Vagina (tissue), 2 donors: Measurements from ENCODE around the gene LBX2. TPM values are rescaled to one million over a fixed set of nuclear protein-coding genes. Genes with fewer than 3 reads are reported as not detected.

Experiments
- DNase-seq, 2 donors: peaks; one replicate each; pipeline ENCODE4 v3.0.0-alpha.2; 2017; ENCODE audit errors: extremely low spot score in 2 of 2
- H3K27ac ChIP-seq: fragments of 200-600 bp; sonication (generic); one replicate; pipeline ENCODE4 v1.5.1; 2019
- H3K27me3 ChIP-seq: fragments of 200-600 bp; sonication (generic); one replicate; pipeline ENCODE4 v1.5.1; 2019
- H3K36me3 ChIP-seq, 2 donors: fragments of 200-600 bp; sonication (generic); one replicate each; pipeline ENCODE4 v1.5.1; 2017 to 2019
- H3K4me1 ChIP-seq: fragments of 200-600 bp; sonication (generic); one replicate; pipeline ENCODE4 v1.5.1; 2019
- H3K4me3 ChIP-seq, 2 donors: fragments of 200-600 bp; sonication (generic); 1 replicate in 1 of 2; 2 replicates in 1 of 2; pipeline ENCODE4 v1.5.1; 2016 to 2019
- H3K9me3 ChIP-seq: fragments of 200-600 bp; sonication (generic); one replicate; pipeline ENCODE4 v1.5.1; 2019
- POLR2A ChIP-seq, 2 donors: fragments of 450-650 bp; IDR thresholded peaks; one replicate each; pipeline ENCODE4 v1.6.1; 2017; ENCODE audit warnings: antibody characterized with exemption in 2 of 2, mild to moderate bottlenecking in 2 of 2, moderate library complexity in 2 of 2
- POLR2AphosphoS5 ChIP-seq, 2 donors: sonication (generic); formaldehyde crosslinking; IDR thresholded peaks; one replicate each; pipeline ENCODE4 v1.9.0; 2017; ENCODE audit warnings: antibody characterized with exemption in 2 of 2, mild to moderate bottlenecking in 2 of 2, low read depth in 1 of 2; ENCODE audit not compliant: insufficient read depth in 1 of 2
- intact Hi-C: fragments of 100-400 bp; cut with DNase I; formaldehyde crosslinking; loops from one replicate; pipeline ENCODE4 v1.15.1; 2023
- total RNA-seq: library from RNA; depleted of rRNA; stranded (reverse); fragments of >200 nt; gene quantifications from one replicate; pipeline ENCODE4 v1.2.3, GENCODE V29; 2016
- TF ChIP-seq, protein P1 (sequence below), 3 experiments: fragments of 450-650 bp in 2 of 3; fragments of 200-600 bp in 1 of 3; sonication (generic) in 1 of 3; IDR thresholded peaks; one replicate each; pipeline ENCODE4 v1.5.1; 2017 to 2019; ENCODE audit warnings: antibody characterized with exemption in 3 of 3, mild to moderate bottlenecking in 2 of 3, moderate library complexity in 2 of 3

LBX2 gene
- total RNA-seq: not detected

DNA sequence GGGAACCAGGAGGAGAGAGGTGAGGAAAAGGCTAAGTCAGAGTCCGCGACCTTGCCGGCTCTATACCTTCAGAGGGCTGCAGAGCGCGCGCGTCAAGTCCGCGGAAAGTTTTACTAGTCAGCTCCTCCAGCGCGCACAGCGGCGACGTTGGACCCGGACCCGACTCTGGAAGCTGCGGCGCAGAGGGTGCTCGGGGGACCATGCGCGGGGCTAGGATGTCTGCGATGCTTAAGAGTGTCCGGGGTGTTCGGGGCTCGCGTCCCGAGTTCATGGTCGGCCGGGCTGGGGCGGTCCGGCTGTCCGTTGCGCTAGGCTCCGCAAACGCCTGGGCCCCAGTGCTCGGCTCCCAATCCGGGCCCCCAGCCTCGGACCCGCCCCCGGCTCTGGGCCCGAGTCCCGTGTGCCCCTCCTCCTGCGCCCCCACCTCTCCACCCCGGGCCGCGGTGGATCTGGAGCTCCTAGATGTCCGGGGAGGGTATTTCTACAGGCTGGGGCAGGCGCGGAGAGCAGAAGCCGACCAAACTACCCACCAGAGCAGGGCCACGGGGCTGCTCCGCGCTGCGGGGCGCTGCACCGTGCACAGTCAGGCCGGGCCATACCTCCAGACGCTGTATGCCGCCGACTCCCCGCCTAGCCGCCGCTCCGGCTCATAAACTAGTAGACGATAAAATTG is at the start of gene LBX2:
TSS of gene LBX2 (minus strand) at position 337 of the 673 bp plus-strand sequence. CDS start at position 271, 66 bp downstream.
- Histone ChIP-seq H3K36me3 (peaks cover 0 to 3% of the 10 kb centered on the region in 2 donors), H3K9me3 (no peaks in the 10 kb centered on the region), H3K4me1 (peaks cover 47% of the 10 kb centered on the region), H3K4me3 (peak within 1 kb of the TSS; percentile 21 to 40), H3K27ac (no peak within 1 kb of the TSS), H3K27me3 (peaks cover 10% of the 10 kb centered on the region)
- TF ChIP-seq POLR2A (IDR thresholded peaks at IDR 0.05) (no peak), POLR2AphosphoS5 (IDR thresholded peaks at IDR 0.05; ENCODE audit: insufficient read depth in 1 of 2, low read depth in 1 of 2) (no peak)
- TF ChIP-seq, protein P1, sequence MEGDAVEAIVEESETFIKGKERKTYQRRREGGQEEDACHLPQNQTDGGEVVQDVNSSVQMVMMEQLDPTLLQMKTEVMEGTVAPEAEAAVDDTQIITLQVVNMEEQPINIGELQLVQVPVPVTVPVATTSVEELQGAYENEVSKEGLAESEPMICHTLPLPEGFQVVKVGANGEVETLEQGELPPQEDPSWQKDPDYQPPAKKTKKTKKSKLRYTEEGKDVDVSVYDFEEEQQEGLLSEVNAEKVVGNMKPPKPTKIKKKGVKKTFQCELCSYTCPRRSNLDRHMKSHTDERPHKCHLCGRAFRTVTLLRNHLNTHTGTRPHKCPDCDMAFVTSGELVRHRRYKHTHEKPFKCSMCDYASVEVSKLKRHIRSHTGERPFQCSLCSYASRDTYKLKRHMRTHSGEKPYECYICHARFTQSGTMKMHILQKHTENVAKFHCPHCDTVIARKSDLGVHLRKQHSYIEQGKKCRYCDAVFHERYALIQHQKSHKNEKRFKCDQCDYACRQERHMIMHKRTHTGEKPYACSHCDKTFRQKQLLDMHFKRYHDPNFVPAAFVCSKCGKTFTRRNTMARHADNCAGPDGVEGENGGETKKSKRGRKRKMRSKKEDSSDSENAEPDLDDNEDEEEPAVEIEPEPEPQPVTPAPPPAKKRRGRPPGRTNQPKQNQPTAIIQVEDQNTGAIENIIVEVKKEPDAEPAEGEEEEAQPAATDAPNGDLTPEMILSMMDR (IDR thresholded peaks at IDR 0.05): no peak
- intact Hi-C loops: no loop called here
- no peak for DNase-seq

DNA sequence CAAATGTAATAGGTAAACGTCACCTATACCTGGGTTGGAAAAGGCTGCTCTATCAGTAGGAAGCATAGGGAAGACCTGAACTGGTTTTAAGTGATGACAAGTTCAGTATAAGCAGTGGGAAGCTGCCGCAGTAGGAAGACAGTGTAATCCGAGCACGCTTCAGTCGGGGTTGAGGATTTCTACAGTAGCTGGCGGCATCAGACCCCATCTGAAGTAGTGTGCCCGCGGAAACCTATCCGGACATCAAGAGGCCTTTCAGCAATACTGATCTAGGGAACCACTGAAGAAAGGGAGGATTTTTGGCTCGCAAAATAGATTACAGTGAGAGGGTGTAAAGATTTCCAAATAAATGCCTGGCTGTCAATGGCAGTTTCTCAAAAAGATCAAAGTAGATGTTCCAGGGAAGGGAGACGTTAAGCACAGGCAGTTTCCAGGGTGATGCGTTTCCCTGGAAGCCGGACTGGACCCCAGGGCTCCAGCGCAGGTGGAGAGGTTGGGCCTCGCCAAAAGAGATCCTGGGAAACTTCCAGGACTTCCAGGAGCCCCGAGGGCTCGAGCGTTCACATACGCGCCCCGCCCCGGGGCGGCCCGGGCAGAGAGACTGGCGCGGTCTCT is 49.0 kb upstream of the LBX2 start:
- Histone ChIP-seq H3K4me3 (peak overlapping the region; percentile 53 to 78), H3K4me1 (peaks cover 24% of the 10 kb centered on the region), H3K36me3 (no peaks in the 10 kb centered on the region), H3K27ac (peak overlapping the region; percentile 72), H3K27me3 (no peaks in the 10 kb centered on the region), H3K9me3 (no peaks in the 10 kb centered on the region)
- TF ChIP-seq POLR2A (IDR thresholded peaks at IDR 0.05): no peak
- no peak for TF ChIP-seq POLR2AphosphoS5 (IDR thresholded peaks at IDR 0.05; ENCODE audit: insufficient read depth in 1 of 2, low read depth in 1 of 2)
- TF ChIP-seq, protein P1 (IDR thresholded peaks at IDR 0.05): no peak
- intact Hi-C loops: no loop called here
- no peak for DNase-seq

DNA sequence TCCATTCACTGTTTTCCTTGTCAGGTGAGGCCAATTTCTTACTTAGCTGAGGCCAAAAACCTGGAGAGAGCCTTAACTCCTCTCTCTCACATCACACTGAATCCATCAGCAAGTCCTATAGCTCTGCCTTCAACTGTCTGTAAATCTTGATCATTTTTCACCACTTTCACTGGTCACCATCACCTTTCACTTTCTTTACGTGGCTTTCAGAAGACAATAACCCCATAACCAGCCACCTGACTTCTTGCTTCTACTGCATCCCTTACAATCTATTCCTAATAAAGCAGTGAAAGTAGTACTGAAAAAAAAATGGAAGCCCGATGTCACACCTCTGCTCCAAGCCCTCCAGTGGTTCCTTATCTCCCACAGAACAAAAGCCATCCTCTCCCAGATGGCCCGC is 46.6 kb upstream of the LBX2 start:
- H3K27ac ChIP-seq: no peak overlapping the region
- no peak overlapping the region for H3K4me3 ChIP-seq
- H3K27me3 ChIP-seq: no peaks in the 10 kb centered on the region
- H3K36me3 ChIP-seq: no peaks in the 10 kb centered on the region
- intact Hi-C loops: no loop called here
- H3K9me3 ChIP-seq: no peaks in the 10 kb centered on the region
- no peak for DNase-seq
- TF ChIP-seq POLR2AphosphoS5 (IDR thresholded peaks at IDR 0.05; ENCODE audit: insufficient read depth in 1 of 2, low read depth in 1 of 2) (no peak), POLR2A (IDR thresholded peaks at IDR 0.05) (no peak)
- H3K4me1 ChIP-seq: peaks cover 10% of the 10 kb centered on the region

- no peak overlapping the region for H3K27ac ChIP-seq
- TF ChIP-seq, protein P1 (IDR thresholded peaks at IDR 0.05): no peak
- no peak for TF ChIP-seq POLR2A (IDR thresholded peaks at IDR 0.05)
- TF ChIP-seq POLR2AphosphoS5 (IDR thresholded peaks at IDR 0.05; ENCODE audit: insufficient read depth in 1 of 2, low read depth in 1 of 2): no peak
- H3K4me3 ChIP-seq: no peak overlapping the region
- H3K4me1 ChIP-seq: peaks cover 7% of the 10 kb centered on the region
- H3K27me3 ChIP-seq: no peaks in the 10 kb centered on the region
- H3K36me3 ChIP-seq: no peaks in the 10 kb centered on the region
- intact Hi-C loops: no loop called here
- no peak for DNase-seq
- H3K9me3 ChIP-seq: no peaks in the 10 kb centered on the region
These were observed 45.2 kb upstream of the LBX2 start for GRCh38 chr2:74544634-74545033.

GRCh38 chr2:74542978-74543377 is 43.6 kb upstream of the LBX2 start:
- Histone ChIP-seq H3K27me3 (no peaks in the 10 kb centered on the region), H3K4me3 (no peak overlapping the region), H3K27ac (no peak overlapping the region), H3K36me3 (no peaks in the 10 kb centered on the region), H3K9me3 (no peaks in the 10 kb centered on the region), H3K4me1 (no peaks in the 10 kb centered on the region)
- no peak for TF ChIP-seq POLR2AphosphoS5 (IDR thresholded peaks at IDR 0.05; ENCODE audit: insufficient read depth in 1 of 2, low read depth in 1 of 2)
- no peak for TF ChIP-seq POLR2A (IDR thresholded peaks at IDR 0.05)
- TF ChIP-seq, protein P1 (IDR thresholded peaks at IDR 0.05): no peak
- intact Hi-C loops: no loop called here
- no peak for DNase-seq
